Measurements from ENCODE around the gene TRIM5.
"Not testable (repeated sequence)": the region's sequence is repeated elsewhere in the genome, so short reads cannot be mapped to it uniquely, and the experiment has no call there.

The TRIM5 gene

GRCh38 chr11:5688482-5688881, 3.6 kb upstream of the TRIM5 start:
- DNase-seq = no peak

GRCh38 chr11:5686426-5686825, 1.6 kb upstream of the TRIM5 start:
- no peak for DNase-seq

- peak; percentile 45 for DNase-seq
These were observed 733 bp downstream of the TRIM5 start for GRCh38 chr11:5684036-5684645.

GRCh38 chr11:5683620-5684019, 1.3 kb downstream of the TRIM5 start:
- not testable (repeated sequence) for DNase-seq

- not testable (repeated sequence) for DNase-seq
These were observed 1.9 kb downstream of the TRIM5 start for GRCh38 chr11:5682890-5683441.

GRCh38 chr11:5679811-5680210, 5.1 kb downstream of the TRIM5 start:
- no peak for DNase-seq

GRCh38 chr11:5674391-5674790, 10.5 kb downstream of the TRIM5 start:
- DNase-seq = no peak

GRCh38 chr11:5671831-5672230, 13.0 kb downstream of the TRIM5 start:
- peak; percentile 60 for DNase-seq

GRCh38 chr11:5666402-5666793, 18.5 kb downstream of the TRIM5 start:
- DNase-seq = no peak

GRCh38 chr11:5665746-5666401, 19.0 kb downstream of the TRIM5 start:
- DNase-seq = no peak

GRCh38 chr11:5665051-5665570, 19.8 kb downstream of the TRIM5 start:
- DNase-seq = no peak

- DNase-seq = no peak
These were observed 21.4 kb downstream of the TRIM5 start for GRCh38 chr11:5663511-5663910.

- no peak for DNase-seq
These were observed 26.6 kb downstream of the TRIM5 start for GRCh38 chr11:5658318-5658717.

- DNase-seq = not testable (repeated sequence)
These were observed 27.9 kb downstream of the TRIM5 start for GRCh38 chr11:5656956-5657355.

- DNase-seq = no peak
These were observed 29.4 kb downstream of the TRIM5 start for GRCh38 chr11:5655474-5655873.

GRCh38 chr11:5646139-5646538, 38.7 kb downstream of the TRIM5 start:
- no peak for DNase-seq

GRCh38 chr11:5643585-5643984, 41.3 kb downstream of the TRIM5 start:
- no peak for DNase-seq

- no peak for DNase-seq
These were observed 44.9 kb downstream of the TRIM5 start for GRCh38 chr11:5639953-5640352.

- no peak for DNase-seq
These were observed 52.8 kb downstream of the TRIM5 start for GRCh38 chr11:5631969-5632635.

GRCh38 chr11:5631417-5631816, 53.5 kb downstream of the TRIM5 start:
- DNase-seq = no peak

- no peak for DNase-seq
These were observed 58.7 kb downstream of the TRIM5 start for GRCh38 chr11:5626196-5626595.

- DNase-seq = no peak
These were observed 59.6 kb downstream of the TRIM5 start for GRCh38 chr11:5625281-5625680.

- DNase-seq = peak; percentile 65
These were observed 60.2 kb downstream of the TRIM5 start, which contains the start of gene TRIM34 for GRCh38 chr11:5624489-5625279. TRIM34 (plus strand) TSS chr11:5625001; CDS start chr11:5632332, 7,331 bp downstream.

All from kidney glomerular epithelial cell (primary cell).